Liver (tissue), 3 donors: ENCODE data around the gene TMEM82.

Experiments
- CTCF ChIP-seq: fragments of 150-350 bp; IDR thresholded peaks from 2 replicates; pipeline ENCODE4 v1.5.1; 2017; ENCODE audit warnings: improper control_type of control experiment, low read depth, low read length; ENCODE audit not compliant: missing input control
- GABPA ChIP-seq, 2 donors: IDR thresholded peaks in 1 of 2; conservative IDR thresholded peaks in 1 of 2; 2 replicates each; pipeline ENCODE4 v1.6.1; 2016; ENCODE audit warnings: antibody characterized with exemption in 2 of 2, mild to moderate bottlenecking in 1 of 2, moderate library complexity in 1 of 2
- HNF4A ChIP-seq, 2 donors: conservative IDR thresholded peaks; 2 replicates each; pipeline ENCODE4 v1.6.1; 2016; ENCODE audit warnings: antibody characterized with exemption in 2 of 2, mild to moderate bottlenecking in 2 of 2
- JUND ChIP-seq, 2 donors: IDR thresholded peaks; 2 replicates each; pipeline ENCODE4 v1.6.1; 2016; ENCODE audit warnings: antibody characterized with exemption in 2 of 2
- MAX ChIP-seq: IDR thresholded peaks from 2 replicates; pipeline ENCODE4 v1.6.1; 2016; ENCODE audit warnings: antibody characterized with exemption
- YY1 ChIP-seq: IDR thresholded peaks from 2 replicates; pipeline ENCODE4 v1.6.1; 2016; ENCODE audit warnings: antibody characterized with exemption, mild to moderate bottlenecking
- donor health status: healthy.
- donor health status: healthy.

- TF ChIP-seq CTCF = no peak
- no peak for TF ChIP-seq HNF4A (conservative IDR thresholded peaks at IDR 0.05)
- TF ChIP-seq MAX = no peak
- no peak for TF ChIP-seq GABPA (IDR thresholded peaks at IDR 0.05 in 1 of 2, conservative IDR thresholded peaks at IDR 0.05 in 1 of 2)
- TF ChIP-seq JUND (IDR thresholded peaks at IDR 0.05) = no peak
- no peak for TF ChIP-seq YY1
Observed at GRCh38 chr1:15768388-15768787, 26.1 kb downstream of the TMEM82 start.
